GM21447 (cell line): ENCODE data around the gene ZCCHC14.
"Not testable (repeated sequence)": the region's sequence is repeated elsewhere in the genome, so short reads cannot be mapped to it uniquely, and the experiment has no call there.

Experiments
- ATAC-seq: cut with Tn5 transposase; IDR thresholded peaks from one replicate; pipeline ENCODE4 v1.9.1; 2021; ENCODE audit not compliant: unreplicated experiment

The ZCCHC14 gene

GRCh38 chr16:87412371-87412995, 80.3 kb downstream of the ZCCHC14 start:
- no peak for ATAC-seq

GRCh38 chr16:87411375-87412271, 81.2 kb downstream of the ZCCHC14 start:
- no peak for ATAC-seq

GRCh38 chr16:87410968-87411367, 81.9 kb downstream of the ZCCHC14 start:
- ATAC-seq: no peak

GRCh38 chr16:87410530-87410929, 82.3 kb downstream of the ZCCHC14 start:
- ATAC-seq: no peak

- ATAC-seq: no peak
These were observed 83.0 kb downstream of the ZCCHC14 start for GRCh38 chr16:87409781-87410180.

- no peak for ATAC-seq
These were observed 83.7 kb downstream of the ZCCHC14 start for GRCh38 chr16:87409153-87409552.

- ATAC-seq: no peak
These were observed 85.2 kb downstream of the ZCCHC14 start for GRCh38 chr16:87407511-87408112.

- ATAC-seq: no peak
These were observed 86.2 kb downstream of the ZCCHC14 start for GRCh38 chr16:87406495-87407088.

GRCh38 chr16:87404764-87405625, 87.8 kb downstream of the ZCCHC14 start:
- no peak for ATAC-seq

GRCh38 chr16:87395181-87395842, 97.5 kb downstream of the ZCCHC14 start:
- no peak for ATAC-seq

GRCh38 chr16:87393680-87394055, 99.2 kb downstream of the ZCCHC14 start:
- ATAC-seq: no peak

- no peak for ATAC-seq
These were observed 99.8 kb downstream of the ZCCHC14 start for GRCh38 chr16:87392821-87393679.

GRCh38 chr16:87391950-87392820, 100.6 kb downstream of the ZCCHC14 start, which contains the start of gene MAP1LC3B:
Gene MAP1LC3B, plus strand, starts transcription at chr16:87392336. Its CDS starts 92 bp downstream, at chr16:87392428.
- peak; percentile 47 for ATAC-seq

GRCh38 chr16:87391324-87391949, 101.4 kb downstream of the ZCCHC14 start:
- peak; percentile 6 for ATAC-seq

GRCh38 chr16:87390641-87391323, 102.0 kb downstream of the ZCCHC14 start:
- ATAC-seq: no peak

GRCh38 chr16:87389914-87390313, 102.9 kb downstream of the ZCCHC14 start:
- ATAC-seq: not testable (repeated sequence)

GRCh38 chr16:87389245-87389644, 103.6 kb downstream of the ZCCHC14 start:
- ATAC-seq: no peak
